Calu3 (cell line): ENCODE data around the gene AQP6. TPM values are rescaled to one million over a fixed set of nuclear protein-coding genes. Genes with fewer than 3 reads are reported as not detected.
"Not testable (repeated sequence)": the region's sequence is repeated elsewhere in the genome, so short reads cannot be mapped to it uniquely, and the experiment has no call there.

Experiments used
- BruUV-seq: library from RNA; stranded (reverse); fragments of 400-500 nt; replicated peaks from 2 replicates; lab custom pipeline; 2021; lab: Mats Ljungman, UMichigan
- CTCF ChIA-PET: fragments of 300-600 bp; sonication (Branson Sonifier 250); formaldehyde crosslinking; loops from one replicate; lab custom pipeline; 2022; ENCODE audit warnings: antibody characterized with exemption; lab: Charles Lee
- DNase-seq: peaks from one replicate; pipeline ENCODE4 v3.0.0; 2022
- H3K27ac Mint-ChIP-seq: one replicate; pipeline ENCODE4 v1.8.0; 2022; ENCODE audit warnings: mixed read lengths; ENCODE audit not compliant: unreplicated experiment
- H3K27me3 Mint-ChIP-seq: one replicate; pipeline ENCODE4 v1.8.0; 2022; ENCODE audit warnings: mixed read lengths; ENCODE audit not compliant: unreplicated experiment
- H3K36me3 Mint-ChIP-seq: one replicate; pipeline ENCODE4 v1.8.0; 2022; ENCODE audit warnings: mild to moderate bottlenecking, moderate library complexity, mixed read lengths; ENCODE audit not compliant: insufficient read depth, unreplicated experiment
- H3K4me1 Mint-ChIP-seq: one replicate; pipeline ENCODE4 v1.8.0; 2022; ENCODE audit warnings: mild to moderate bottlenecking, low read depth, mixed read lengths; ENCODE audit not compliant: unreplicated experiment
- H3K4me3 Mint-ChIP-seq: one replicate; pipeline ENCODE4 v1.8.0; 2022; ENCODE audit warnings: mild to moderate bottlenecking, low read depth, moderate library complexity, mixed read lengths; ENCODE audit not compliant: unreplicated experiment
- H3K9me3 Mint-ChIP-seq: one replicate; pipeline ENCODE4 v1.8.0; 2022; ENCODE audit warnings: low read depth, mixed read lengths; ENCODE audit not compliant: unreplicated experiment
- CTCF ChIP-seq: fragments of 200-600 bp; IDR thresholded peaks from one replicate; pipeline ENCODE4 v1.8.0; 2022; ENCODE audit warnings: antibody characterized with exemption; ENCODE audit not compliant: unreplicated experiment
- intact Hi-C: fragments of 100-400 bp; cut with micrococcal nuclease; formaldehyde crosslinking; loops from one replicate; pipeline ENCODE4 v1.10.0; 2022; ENCODE audit not compliant: unreplicated experiment
- total RNA-seq: library from RNA; stranded (reverse); gene quantifications from 2 replicates; pipeline ENCODE4 v1.2.3, GENCODE V29; 2022

The AQP6 gene
- total RNA-seq, 1 experiment from 2014 or later = 0.94 TPM

GRCh38 chr12:49985981-49986380 is 13.2 kb downstream of the AQP6 start:
- H3K27ac Mint-ChIP-seq = no peak overlapping the region
- intact Hi-C loops = no loop called here
- CTCF ChIA-PET = interaction anchor here (0.6 kb wide), 1 partner anchor 69 kb away, joined by 5 read pairs; no protein-coding TSS in a partner anchor
- H3K27me3 Mint-ChIP-seq = no peaks in the 10 kb centered on the region
- DNase-seq = no peak
- H3K36me3 Mint-ChIP-seq = no peaks in the 10 kb centered on the region
- no peaks in the 10 kb centered on the region for H3K4me1 Mint-ChIP-seq
- TF ChIP-seq CTCF = no peak
- H3K9me3 Mint-ChIP-seq = no peaks in the 10 kb centered on the region
- BruUV-seq = no TSS peak
- no peak overlapping the region for H3K4me3 Mint-ChIP-seq

- H3K9me3 Mint-ChIP-seq, H3K4me3 Mint-ChIP-seq, DNase-seq, H3K36me3 Mint-ChIP-seq, BruUV-seq, H3K4me1 Mint-ChIP-seq, H3K27ac Mint-ChIP-seq, H3K27me3 Mint-ChIP-seq, intact Hi-C loops: not testable (repeated sequence)
- CTCF ChIA-PET = interaction anchor here (0.6 kb wide), 1 partner anchor 68 kb away, joined by 5 read pairs; no protein-coding TSS in a partner anchor
Observed at GRCh38 chr12:49986476-49986875, 13.7 kb downstream of the AQP6 start.

GRCh38 chr12:49987625-49988303 is 15.0 kb downstream of the AQP6 start:
- Mint-ChIP-seq H3K4me1 (no peaks in the 10 kb centered on the region), H3K27me3 (no peaks in the 10 kb centered on the region), H3K27ac (no peak overlapping the region), H3K9me3 (no peaks in the 10 kb centered on the region), H3K4me3 (no peak overlapping the region), H3K36me3 (no peaks in the 10 kb centered on the region)
- CTCF ChIA-PET = no interaction called here
- BruUV-seq = no TSS peak
- DNase-seq = no peak
- TF ChIP-seq CTCF = no peak
- intact Hi-C loops = no loop called here

- H3K27ac Mint-ChIP-seq, DNase-seq, H3K9me3 Mint-ChIP-seq, CTCF ChIA-PET, H3K4me3 Mint-ChIP-seq, H3K4me1 Mint-ChIP-seq, intact Hi-C loops, H3K36me3 Mint-ChIP-seq, H3K27me3 Mint-ChIP-seq: not testable (repeated sequence)
- BruUV-seq = TSS peak; percentile 36
Observed at GRCh38 chr12:49989400-49989799, 16.7 kb downstream of the AQP6 start.

GRCh38 chr12:49990273-49990672 is 17.5 kb downstream of the AQP6 start:
- Mint-ChIP-seq H3K4me3 (no peak overlapping the region), H3K9me3 (no peaks in the 10 kb centered on the region), H3K36me3 (peaks cover 6% of the 10 kb centered on the region), H3K4me1 (no peaks in the 10 kb centered on the region), H3K27ac (no peak overlapping the region), H3K27me3 (no peaks in the 10 kb centered on the region)
- no TSS peak for BruUV-seq
- DNase-seq = no peak
- CTCF ChIA-PET = no interaction called here
- intact Hi-C loops = no loop called here
- no peak for TF ChIP-seq CTCF
